ENCODE measurements around the gene JCAD. TPM values are rescaled to one million over a fixed set of nuclear protein-coding genes. Genes with fewer than 3 reads are reported as not detected.

The JCAD gene
- total RNA-seq, 1 experiment from 2014 or later, result 36.7 TPM

DNA sequence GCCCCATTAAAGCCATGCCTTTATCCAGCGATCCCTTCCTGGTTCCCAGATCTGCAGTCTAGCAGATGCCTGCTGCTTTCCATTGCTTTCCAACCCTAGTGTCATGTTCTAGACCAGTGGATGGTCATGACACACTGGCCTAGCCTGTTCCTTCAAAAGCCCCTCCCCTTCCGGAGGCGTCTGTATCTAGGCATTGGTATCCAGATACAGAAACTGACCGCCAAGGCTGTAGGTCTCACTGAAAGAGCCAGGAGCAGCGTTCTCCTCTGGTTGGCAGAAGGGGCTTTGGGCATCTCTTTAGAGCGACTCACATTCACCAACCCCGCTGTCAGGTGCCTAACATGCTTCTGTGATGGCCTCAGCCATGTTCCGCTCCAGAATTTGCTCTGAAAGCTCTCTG, 22.6 kb downstream of the JCAD start:
- Histone ChIP-seq H3K4me3 (no peak overlapping the region), H3K36me3 (ENCODE audit: low read depth) (no peaks in the 10 kb centered on the region), H3K79me2 (ENCODE audit: low read depth) (no peaks in the 10 kb centered on the region), H3K4me1 (replicated peaks; ENCODE audit: insufficient read depth) (no peaks in the 10 kb centered on the region), H3K4me2 (no peak overlapping the region), H3K27me3 (ENCODE audit: insufficient read depth, low read depth) (no peaks in the 10 kb centered on the region), H3K27ac (no peak overlapping the region), H4K20me1 (ENCODE audit: insufficient read depth) (no peaks in the 10 kb centered on the region), H2AFZ (no peak overlapping the region), H3K9me2 (ENCODE audit: insufficient read depth) (no peaks in the 10 kb centered on the region), H3F3A (ENCODE audit: insufficient read depth, low read depth) (no peaks in the 10 kb centered on the region), H3K9me3 (ENCODE audit: insufficient read depth, low read depth) (no peaks in the 10 kb centered on the region)
- no peak for DNase-seq
- POLR2A ChIA-PET (ENCODE audit: unreplicated experiment), result no interaction called here
- CTCF ChIA-PET, result no interaction called here
- intact Hi-C loops (cut with micrococcal nuclease; ENCODE audit: unreplicated experiment), result no loop called here
- TF ChIP-seq, protein P1, sequence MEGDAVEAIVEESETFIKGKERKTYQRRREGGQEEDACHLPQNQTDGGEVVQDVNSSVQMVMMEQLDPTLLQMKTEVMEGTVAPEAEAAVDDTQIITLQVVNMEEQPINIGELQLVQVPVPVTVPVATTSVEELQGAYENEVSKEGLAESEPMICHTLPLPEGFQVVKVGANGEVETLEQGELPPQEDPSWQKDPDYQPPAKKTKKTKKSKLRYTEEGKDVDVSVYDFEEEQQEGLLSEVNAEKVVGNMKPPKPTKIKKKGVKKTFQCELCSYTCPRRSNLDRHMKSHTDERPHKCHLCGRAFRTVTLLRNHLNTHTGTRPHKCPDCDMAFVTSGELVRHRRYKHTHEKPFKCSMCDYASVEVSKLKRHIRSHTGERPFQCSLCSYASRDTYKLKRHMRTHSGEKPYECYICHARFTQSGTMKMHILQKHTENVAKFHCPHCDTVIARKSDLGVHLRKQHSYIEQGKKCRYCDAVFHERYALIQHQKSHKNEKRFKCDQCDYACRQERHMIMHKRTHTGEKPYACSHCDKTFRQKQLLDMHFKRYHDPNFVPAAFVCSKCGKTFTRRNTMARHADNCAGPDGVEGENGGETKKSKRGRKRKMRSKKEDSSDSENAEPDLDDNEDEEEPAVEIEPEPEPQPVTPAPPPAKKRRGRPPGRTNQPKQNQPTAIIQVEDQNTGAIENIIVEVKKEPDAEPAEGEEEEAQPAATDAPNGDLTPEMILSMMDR (conservative IDR thresholded peaks at IDR 0.05), result no peak
- no peak for TF ChIP-seq EZH2 (IDR thresholded peaks at IDR 0.05; ENCODE audit: low read depth)
- BruUV-seq (replicated peaks), result no TSS peak

DNA sequence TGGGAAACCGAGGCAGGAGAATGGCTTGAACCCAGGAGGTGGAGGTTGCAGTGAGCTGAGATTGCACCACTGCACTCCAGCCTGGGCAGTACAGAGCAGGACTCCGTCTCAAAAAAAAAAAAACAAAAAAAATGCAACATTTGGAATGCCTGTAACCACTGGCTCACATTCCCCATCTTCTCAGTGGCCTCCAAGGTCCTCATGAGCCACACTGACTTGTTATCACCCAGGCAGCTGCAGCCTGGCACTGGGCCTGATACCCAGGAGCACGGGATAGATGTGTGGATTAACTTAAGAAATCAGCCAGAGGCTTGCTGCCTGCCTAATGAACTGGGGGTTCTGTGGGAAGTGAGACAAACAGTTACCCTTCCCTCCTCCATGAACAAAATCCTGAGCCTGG, 23.0 kb downstream of the JCAD start:
- DNase-seq, result no peak
- H3K36me3 ChIP-seq (ENCODE audit: low read depth), result no peaks in the 10 kb centered on the region
- H3K79me2 ChIP-seq (ENCODE audit: low read depth), result no peaks in the 10 kb centered on the region
- no peaks in the 10 kb centered on the region for H4K20me1 ChIP-seq (ENCODE audit: insufficient read depth)
- ChIA-PET POLR2A (ENCODE audit: unreplicated experiment) (interaction anchor here (0.5 kb wide), 1 partner anchor 286 kb away, joined by 4 read pairs; no protein-coding TSS in a partner anchor), CTCF (no interaction called here)
- TF ChIP-seq, protein P1 (conservative IDR thresholded peaks at IDR 0.05), result no peak
- no peak for TF ChIP-seq EZH2 (IDR thresholded peaks at IDR 0.05; ENCODE audit: low read depth)
- H3K9me3 ChIP-seq (ENCODE audit: insufficient read depth, low read depth), result no peaks in the 10 kb centered on the region
- no peaks in the 10 kb centered on the region for H3F3A ChIP-seq (ENCODE audit: insufficient read depth, low read depth)
- H3K9me2 ChIP-seq (ENCODE audit: insufficient read depth), result no peaks in the 10 kb centered on the region
- H3K27ac ChIP-seq, result no peak overlapping the region
- BruUV-seq (replicated peaks), result no TSS peak
- H3K4me1 ChIP-seq (replicated peaks; ENCODE audit: insufficient read depth), result no peaks in the 10 kb centered on the region
- H3K27me3 ChIP-seq (ENCODE audit: insufficient read depth, low read depth), result no peaks in the 10 kb centered on the region
- intact Hi-C loops (cut with micrococcal nuclease; ENCODE audit: unreplicated experiment), result no loop called here
- no peak overlapping the region for H3K4me3 ChIP-seq
- H3K4me2 ChIP-seq, result no peak overlapping the region
- no peak overlapping the region for H2AFZ ChIP-seq

DNA sequence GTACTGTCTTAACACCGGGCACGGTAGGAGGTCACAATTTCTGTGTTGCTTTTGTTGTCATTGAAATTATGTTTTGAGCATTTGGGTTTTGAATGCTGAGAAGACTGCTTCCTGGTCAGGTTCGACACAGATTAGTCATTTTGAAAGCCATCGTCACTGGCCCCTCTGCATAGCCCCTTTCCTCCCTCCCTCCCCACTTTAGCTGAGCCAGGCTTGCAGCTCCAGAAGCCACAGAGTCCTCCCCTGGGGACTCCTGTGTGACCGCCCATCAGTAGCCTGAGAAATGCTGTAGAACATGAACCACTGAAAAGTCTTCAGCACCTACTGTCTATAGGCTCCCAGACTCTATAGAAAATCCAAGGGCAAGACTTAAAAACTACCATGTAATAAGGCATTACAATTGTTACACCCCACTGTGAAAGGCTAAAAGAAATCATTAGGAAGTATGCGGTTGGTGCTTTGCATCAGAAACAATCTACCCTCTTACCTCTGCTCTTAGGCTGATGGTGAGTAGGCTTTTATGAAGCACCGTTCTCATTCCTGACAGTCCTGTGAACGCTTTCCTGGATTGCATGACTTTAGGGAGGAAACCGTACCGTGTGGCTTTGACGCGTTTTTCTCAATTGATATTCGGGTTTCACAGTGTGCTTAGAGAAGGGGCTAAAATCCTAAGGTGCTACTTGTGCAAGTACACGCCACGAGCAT, 24.8 kb downstream of the JCAD start:
- H3F3A ChIP-seq (ENCODE audit: insufficient read depth, low read depth), result no peaks in the 10 kb centered on the region

More for the DNA sequence above, 24.8 kb downstream of the JCAD start:
- H3K4me1 ChIP-seq (replicated peaks; ENCODE audit: insufficient read depth), result no peaks in the 10 kb centered on the region
- no peaks in the 10 kb centered on the region for H3K27me3 ChIP-seq (ENCODE audit: insufficient read depth, low read depth)
- no peak overlapping the region for H3K27ac ChIP-seq
- no peak overlapping the region for H2AFZ ChIP-seq
- intact Hi-C loops (cut with micrococcal nuclease; ENCODE audit: unreplicated experiment), result no loop called here
- H3K4me2 ChIP-seq, result no peak overlapping the region
- no TSS peak for BruUV-seq (replicated peaks)
- H3K36me3 ChIP-seq (ENCODE audit: low read depth), result no peaks in the 10 kb centered on the region
- ChIA-PET CTCF (no interaction called here), POLR2A (ENCODE audit: unreplicated experiment) (interaction anchor here (0.7 kb wide), 1 partner anchor 427 kb away, joined by 7 read pairs; no protein-coding TSS in a partner anchor)
- H3K4me3 ChIP-seq, result no peak overlapping the region
- no peaks in the 10 kb centered on the region for H4K20me1 ChIP-seq (ENCODE audit: insufficient read depth)
- no peaks in the 10 kb centered on the region for H3K9me2 ChIP-seq (ENCODE audit: insufficient read depth)
- no peaks in the 10 kb centered on the region for H3K79me2 ChIP-seq (ENCODE audit: low read depth)
- no peaks in the 10 kb centered on the region for H3K9me3 ChIP-seq (ENCODE audit: insufficient read depth, low read depth)
- TF ChIP-seq, protein P1 (conservative IDR thresholded peaks at IDR 0.05), result no peak
- no peak for TF ChIP-seq EZH2 (IDR thresholded peaks at IDR 0.05; ENCODE audit: low read depth)
- no peak for DNase-seq

Measured in PC-9 (cell line).